Stimulated activated CD8-positive, alpha-beta memory T cell treated with anti-CD3 and anti-CD28 coated beads, Interleukin-4, amount 100 ng/mL, for 4 hours (primary cell): Measurements from ENCODE around the gene HJV.
"Not testable (repeated sequence)": the region's sequence is repeated elsewhere in the genome, so short reads cannot be mapped to it uniquely, and the experiment has no call there.

Source experiments
- DNase-seq, 2 donors: peaks; one replicate each; pipeline ENCODE4 v3.0.0-alpha.2; 2020; ENCODE audit warnings: low read depth in 2 of 2, low spot score in 1 of 2

The HJV gene

DNA sequence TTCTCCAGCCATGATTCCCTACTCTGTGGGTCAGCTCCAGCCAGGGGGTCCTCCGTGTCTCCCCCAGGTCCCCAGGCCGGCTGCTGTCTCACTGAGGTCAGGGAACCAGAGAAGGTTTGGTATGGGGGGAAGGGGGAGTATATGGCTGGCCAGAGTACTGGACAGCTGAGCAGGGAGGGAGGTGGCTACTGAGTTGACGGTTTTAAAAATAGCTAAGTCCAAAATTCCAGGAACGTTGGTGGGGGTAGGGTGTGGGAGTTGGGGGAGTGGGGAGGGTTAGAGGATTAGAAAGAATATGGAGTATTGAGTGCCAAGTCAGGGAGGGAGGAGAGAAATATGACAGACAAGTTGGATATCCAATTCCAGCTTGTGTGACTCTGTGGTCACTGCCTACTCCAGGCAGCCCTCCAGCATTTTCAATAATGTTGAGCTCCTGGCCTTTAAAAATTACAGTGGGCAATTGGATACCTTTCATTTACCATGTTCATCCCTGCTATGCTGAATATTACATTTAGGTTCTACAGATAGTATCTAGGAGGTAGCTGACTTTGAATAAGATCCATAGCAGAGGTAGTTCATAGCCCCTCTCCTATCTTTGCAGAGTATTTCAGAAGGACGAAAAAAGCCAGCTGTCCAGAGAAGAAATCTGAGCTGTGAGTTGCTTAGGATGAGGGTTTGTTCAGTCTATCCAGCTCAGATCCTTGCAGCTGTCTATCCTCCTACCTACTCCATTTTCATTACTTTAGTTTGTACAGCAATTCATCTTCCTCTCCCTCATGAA lies at the start of gene HJV:
Gene HJV, minus strand, starts transcription at position 114 of the 781 bp plus-strand sequence. CDS start 1,504 bp downstream, outside the sequence.
- DNase-seq = no peak

DNA sequence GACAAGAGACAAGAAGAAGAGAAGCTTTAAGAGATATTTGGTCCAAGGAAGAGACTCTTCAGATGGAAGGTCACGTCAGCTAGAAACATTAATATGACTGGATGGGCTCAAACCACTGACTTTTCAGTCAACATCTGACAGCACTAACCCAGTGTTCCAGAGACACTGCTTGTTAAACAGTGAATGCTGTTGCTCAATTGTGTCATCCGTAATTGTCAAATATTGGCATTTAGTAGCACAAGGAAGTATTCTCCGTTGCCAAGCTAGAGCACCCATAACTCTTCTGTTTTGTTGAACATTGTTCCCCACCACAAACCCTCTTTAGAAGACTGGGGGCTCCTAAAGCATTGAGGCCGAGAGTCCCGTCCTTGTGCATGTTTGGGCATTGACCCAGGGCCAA lies 37.6 kb upstream of the HJV start:
- not testable (repeated sequence) for DNase-seq

GRCh38 chr1:146051852-146052676 lies 30.5 kb upstream of the HJV start:
- peak; percentile 43 to 46 for DNase-seq

DNA sequence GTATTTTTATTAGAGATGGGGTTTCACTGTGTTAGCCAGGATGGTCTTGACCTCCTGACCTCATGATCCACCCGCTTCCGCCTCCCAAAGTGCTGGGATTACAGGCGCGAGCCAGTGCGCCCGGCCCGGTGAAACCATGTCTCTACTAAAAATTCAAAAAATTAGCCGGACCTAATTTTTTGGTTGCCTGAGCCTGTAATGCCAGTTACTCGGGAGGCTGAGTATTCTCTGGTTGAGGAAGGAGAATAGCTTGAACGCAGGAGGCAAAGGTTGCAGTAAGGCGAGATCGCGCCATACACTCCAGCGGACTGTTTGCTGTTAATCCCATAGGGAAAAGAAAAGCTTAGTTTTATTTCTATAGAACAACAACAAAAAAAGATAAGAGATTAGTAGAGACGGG lies 29.9 kb upstream of the HJV start:
- no peak for DNase-seq

- not testable (repeated sequence) for DNase-seq
Measured at GRCh38 chr1:146050652-146050963, 29.1 kb upstream of the HJV start.

- DNase-seq = not testable (repeated sequence)
Measured at GRCh38 chr1:146049866-146050651, 28.5 kb upstream of the HJV start.

DNA sequence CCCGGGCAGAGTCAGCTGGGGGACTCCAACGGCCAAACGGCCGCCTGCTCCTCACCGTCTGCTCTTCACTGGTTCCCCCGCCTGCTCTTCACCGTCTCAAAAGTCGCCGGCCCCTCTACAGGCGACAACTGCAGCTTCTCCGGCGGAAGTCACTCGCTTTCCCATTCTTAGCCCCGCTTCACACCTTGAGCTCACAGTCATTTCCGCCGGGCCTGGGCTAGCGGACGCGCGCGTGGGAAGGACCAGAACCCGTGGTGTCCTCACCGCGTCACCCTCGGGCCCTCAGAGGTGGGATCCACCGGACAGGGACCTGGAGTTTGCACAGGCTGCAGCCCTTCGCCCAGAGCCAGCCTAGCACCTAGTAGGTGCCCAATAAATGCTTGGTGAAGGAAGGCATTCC lies 27.9 kb upstream of the HJV start:
- no peak for DNase-seq

GRCh38 chr1:146048514-146049115 lies 27.1 kb upstream of the HJV start:
- not testable (repeated sequence) for DNase-seq

DNA sequence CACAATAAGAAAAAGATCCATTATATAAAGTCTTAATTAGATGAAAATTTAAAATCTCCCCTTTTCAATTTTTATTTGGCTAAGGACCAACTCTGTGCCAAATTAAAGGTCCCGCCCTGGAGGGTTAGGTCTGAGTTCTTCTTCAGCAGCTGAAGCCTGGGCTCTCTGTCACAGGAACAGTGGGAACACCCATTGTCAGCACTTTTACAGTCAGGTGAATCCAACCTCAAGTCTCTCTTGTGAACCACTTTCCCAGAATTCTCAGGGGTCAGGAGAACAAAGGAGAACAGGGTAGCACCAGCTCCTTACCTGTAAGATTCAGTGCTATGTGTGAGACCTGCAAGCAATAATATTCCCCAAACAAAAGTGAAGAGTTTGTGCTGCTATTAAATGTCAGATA lies 25.1 kb upstream of the HJV start:
- DNase-seq = no peak

DNA sequence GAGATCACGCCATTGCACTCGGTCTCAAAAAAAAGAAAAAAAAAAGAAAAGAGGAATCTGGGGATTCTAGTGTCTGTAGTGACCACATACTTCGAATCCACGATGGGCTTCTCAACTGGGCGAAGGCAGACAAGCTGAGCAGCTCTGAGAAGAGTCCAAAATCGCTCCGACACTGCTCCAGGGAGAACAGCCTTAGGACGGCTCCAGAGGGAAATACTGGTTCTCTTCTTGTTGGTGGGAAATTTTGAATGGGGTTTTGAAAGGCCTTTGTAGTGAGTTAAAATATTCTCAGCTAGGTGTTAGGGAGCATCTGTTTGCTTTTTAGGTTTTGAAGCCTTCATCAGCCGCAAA lies 18.3 kb upstream of the HJV start:
- no peak for DNase-seq

DNA sequence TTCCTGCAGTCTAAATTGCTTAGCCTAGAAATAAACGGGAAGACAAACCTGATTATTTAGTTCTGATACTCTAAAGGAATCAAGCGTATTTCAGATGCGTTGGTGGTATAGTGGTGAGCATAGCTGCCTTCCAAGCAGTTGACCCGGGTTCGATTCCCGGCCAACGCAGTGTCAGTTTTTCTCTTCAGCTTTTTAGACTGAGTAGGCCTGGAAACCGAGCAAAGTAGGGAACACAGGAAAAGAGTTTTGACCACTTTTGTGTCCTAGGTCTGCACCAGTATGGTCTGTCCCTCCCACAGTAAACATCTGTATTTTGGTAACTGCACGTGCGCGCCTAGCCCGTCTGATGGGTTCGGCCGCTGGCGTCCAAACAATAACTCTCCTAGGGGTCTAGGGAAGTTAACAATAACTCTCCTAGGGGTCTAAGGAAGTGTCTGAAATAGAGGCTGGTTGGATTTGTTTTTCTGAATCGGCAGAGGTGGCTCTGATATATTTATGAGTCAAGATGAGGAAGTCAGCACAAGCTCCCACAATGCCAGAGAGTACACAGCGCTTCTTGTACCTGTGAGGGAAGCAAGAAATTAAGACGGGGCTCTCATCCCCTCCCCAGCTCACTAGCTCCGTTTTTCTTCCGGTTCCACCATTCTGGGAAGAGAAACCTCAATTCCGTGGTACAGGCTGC lies 15.6 kb upstream of the HJV start:
- DNase-seq = peak; percentile 53 to 61

DNA sequence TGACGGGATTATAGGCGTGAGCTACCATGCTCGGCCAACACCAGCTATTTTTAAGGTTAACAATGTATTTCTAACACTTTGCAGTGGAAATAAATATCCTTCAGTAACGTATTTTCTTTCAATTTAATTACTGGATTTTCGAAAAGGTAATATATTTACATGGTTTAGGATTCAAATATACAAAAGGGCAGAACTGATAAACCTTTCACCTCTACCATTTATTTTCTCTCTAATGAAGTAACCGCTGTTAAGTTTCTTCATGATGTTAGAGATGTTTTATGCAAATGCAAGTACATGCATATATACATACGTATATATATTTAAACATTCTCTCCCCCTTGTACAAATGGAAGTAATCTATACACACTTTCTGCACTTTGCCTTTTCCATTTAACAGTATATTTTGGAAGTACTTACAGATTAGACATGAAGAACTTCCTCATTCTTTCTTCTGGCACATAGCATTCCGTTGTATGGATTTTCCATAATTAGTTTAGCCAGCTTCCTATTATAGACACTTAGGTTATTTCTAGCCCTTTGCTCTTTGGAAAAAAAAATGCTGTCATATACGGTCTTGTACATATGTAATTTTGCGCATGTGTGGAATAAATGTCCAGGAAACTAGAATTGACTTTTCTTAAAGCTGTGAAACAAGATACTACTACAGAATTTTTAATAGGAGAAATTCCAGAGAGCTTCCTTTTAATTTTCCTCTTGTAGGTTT lies 14.9 kb upstream of the HJV start:
- DNase-seq = no peak

- no peak for DNase-seq
Measured at GRCh38 chr1:146035048-146035423, 13.5 kb upstream of the HJV start.

DNA sequence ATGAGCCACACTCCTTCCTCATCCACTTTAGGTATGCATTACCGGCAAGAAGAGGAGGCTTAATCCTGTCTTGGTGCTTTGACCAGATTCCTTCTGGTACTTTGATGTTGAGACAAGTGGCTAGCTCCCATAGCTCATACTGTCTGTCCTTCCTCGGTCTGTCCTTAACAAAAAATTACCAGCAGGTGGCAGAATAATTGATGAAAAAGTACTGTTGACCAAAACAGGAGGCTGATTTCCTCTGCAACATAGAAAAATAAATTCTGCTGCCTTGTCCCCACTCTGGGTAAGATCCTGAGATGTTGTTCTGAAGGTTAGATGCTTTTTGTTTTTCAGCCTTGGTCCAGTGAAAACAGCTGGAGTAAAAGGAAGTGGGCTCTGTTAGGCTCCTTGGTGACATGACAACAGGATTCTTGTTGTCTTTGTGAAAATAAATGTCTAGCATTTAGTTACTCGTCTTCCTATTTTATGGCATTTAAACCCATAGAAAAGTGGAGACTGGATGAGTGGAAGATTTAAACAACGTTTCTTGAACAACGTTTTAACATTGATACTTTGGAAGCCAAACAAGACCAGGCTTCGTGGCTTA lies 11.2 kb upstream of the HJV start:
- DNase-seq = no peak

DNA sequence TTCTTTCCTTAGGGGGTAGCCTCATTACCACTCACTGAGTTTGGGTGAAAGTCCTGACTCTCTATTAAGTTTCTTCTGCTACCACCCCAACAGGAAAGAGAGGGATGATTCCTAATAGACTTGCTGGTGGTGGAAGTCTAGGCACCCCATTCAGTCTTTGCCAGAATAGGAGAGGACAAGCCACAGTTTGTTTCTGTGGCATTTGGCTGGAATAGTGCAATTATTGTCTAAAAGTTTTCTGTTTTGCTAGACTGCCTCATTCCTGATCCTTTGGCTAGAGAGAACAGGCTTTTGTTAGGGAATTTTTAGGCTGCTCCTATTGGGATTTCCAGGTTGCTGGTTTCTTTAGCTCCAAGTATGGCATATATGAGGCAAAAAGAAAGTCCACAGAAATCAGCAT lies 9.9 kb upstream of the HJV start:
- DNase-seq = no peak

- DNase-seq = no peak
Measured at GRCh38 chr1:146029117-146029516, 7.6 kb upstream of the HJV start.

DNA sequence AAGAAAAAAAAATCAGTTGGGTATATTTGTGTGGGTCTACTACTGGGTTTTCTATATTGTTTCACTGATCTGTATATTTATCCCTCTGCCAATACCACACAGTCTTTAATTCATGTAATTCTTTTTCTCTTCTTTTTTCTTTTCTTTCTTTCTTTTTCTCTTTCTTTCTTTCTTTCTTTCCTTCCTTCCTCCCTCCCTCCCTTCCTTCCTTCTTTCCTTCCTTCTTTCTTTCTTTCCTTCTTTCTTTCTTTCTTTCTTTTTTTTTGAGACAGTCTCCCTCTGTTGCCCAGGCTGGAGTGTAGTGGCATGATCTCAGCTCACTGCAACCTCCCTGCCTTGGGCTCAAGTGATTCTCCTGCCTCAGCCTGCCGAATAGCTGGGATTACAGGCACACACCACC lies 5.1 kb upstream of the HJV start:
- not testable (repeated sequence) for DNase-seq

- not testable (repeated sequence) for DNase-seq
Measured at GRCh38 chr1:146025787-146026495, 4.4 kb upstream of the HJV start.
